Activated CD8-positive, alpha-beta memory T cell treated with anti-CD3 and anti-CD28 coated beads for 1 hour (primary cell): ENCODE results near the gene UNCX.

Experiments used
- DNase-seq, 2 donors: peaks; one replicate each; pipeline ENCODE4 v3.0.0-alpha.2; 2020; ENCODE audit warnings: low read depth in 1 of 2; ENCODE audit errors: extremely low read depth in 1 of 2

Gene UNCX

GRCh38 chr7:1214516-1214915 lies 18.2 kb upstream of the UNCX start:
- no peak for DNase-seq

DNA sequence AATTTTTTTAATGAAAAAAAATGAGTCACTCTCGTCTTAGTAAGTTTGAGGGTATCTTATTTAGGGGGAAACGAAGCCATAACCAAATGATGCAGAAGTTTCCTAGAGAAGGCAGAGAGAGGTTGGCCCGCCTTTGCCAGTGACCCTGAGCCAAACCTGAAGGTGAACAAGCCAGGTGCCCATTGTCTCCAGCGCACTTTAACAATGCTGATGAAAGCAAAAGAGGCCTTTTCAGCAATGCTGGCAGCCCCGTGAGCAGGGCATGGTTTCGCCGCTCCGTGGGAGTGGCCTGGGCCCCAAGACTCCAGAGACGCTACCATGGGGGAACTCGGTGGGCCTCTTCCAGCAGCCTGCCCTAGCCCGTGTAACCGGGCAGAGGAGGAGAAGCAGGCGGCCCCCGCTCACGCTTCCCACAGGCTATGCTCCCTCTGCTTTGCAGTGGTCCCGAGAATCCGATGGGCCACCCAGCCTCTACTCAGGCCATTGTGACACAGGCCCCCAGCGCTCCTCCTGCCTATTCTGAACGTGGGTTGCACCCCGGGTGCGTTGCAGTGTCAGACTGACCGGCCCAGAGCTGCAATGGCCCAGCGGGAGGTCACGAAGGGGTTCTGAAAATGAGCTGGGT lies 14.0 kb upstream of the UNCX start:
- no peak for DNase-seq

DNA sequence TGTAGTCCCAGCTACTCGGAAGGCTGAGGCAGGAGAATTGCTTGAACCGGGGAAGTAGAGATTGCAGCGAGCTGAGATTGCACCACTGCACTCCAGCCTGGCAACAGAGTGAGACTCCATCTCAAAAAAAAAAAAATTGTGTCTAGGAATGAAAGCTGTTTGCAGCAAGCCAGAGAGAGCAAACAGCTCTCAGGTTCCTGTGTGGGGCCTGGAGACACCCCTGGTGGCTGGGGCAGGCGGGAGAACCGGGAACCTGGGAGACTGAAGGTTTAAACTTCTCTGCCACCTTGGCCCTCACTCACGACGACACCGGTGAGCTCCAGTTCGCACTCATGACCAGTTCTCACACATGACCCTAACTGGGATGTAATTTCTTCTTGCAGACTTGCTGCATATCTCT lies 13.2 kb upstream of the UNCX start:
- no peak for DNase-seq

GRCh38 chr7:1220000-1220726 lies 12.5 kb upstream of the UNCX start:
- no peak for DNase-seq

DNA sequence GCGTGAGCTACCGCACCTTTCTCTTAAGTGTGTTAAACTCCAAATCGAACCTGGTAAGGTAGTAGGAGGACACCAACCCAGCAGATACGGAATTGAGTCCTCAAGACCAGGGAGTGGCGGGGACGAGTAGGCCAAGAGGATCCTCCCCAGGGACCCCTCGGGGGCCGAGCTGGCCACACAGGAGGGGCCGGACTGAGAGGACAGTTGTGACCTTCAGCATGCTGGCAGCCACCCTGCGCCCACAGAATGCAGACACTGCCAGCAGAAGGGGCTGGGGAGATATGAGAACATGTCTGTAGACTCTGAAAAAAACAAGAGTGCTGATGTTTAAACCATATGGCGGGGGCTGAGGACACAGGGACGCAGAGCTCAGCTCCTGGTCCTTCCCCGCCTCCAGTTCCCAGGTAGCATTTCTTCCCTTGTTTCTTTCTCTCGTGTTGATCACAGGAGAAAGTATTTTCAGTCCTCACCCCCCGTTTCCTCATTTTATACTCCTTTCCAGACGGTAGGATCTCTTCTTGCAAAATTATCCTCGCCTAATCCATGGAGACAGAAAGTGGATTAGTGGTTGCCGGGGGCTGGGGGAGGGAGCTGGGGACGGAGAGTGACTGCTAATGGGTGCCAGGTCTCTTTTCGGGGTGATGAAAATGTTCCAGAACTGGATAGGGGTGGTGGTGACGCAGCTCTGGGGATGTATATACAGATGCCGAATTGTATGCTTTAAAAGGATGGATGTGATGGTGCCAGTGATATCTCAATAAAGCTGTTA lies 11.5 kb upstream of the UNCX start:
- no peak for DNase-seq

- no peak for DNase-seq
Measured at GRCh38 chr7:1223196-1223981, 9.3 kb upstream of the UNCX start.

DNA sequence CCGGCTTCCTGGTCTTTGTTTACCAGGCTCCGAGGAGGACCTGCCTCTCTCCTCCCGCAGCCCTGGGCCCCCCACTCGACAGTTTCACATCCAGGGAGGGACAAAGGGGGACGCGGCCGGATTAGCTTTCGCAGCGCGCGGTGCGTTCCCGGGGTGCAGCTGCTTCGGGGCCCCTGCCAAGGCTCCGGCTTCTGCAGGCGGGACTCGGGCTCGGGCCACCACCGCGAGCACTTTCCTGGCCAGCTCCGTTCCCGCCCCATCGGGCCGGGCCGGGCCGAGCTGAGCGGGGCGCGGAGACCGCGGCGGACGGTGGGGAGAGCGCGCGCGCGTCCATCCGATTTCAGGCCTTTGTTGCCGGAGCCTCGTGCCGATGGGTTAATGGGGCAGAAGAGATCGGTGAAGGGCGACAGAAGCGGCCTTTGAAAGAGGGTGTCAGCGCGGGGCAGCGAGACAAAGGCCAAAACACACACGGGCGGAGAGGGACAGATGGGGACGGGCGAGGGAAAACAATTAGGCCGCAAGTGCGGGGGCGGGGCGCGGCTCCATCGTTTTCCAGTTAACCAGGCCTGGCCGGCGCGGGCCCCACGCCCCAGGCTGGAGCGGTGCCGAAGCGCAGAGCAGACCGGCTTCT lies 8.5 kb upstream of the UNCX start:
- DNase-seq, result no peak

- no peak for DNase-seq
Measured at GRCh38 chr7:1225030-1225429, 7.6 kb upstream of the UNCX start.

DNA sequence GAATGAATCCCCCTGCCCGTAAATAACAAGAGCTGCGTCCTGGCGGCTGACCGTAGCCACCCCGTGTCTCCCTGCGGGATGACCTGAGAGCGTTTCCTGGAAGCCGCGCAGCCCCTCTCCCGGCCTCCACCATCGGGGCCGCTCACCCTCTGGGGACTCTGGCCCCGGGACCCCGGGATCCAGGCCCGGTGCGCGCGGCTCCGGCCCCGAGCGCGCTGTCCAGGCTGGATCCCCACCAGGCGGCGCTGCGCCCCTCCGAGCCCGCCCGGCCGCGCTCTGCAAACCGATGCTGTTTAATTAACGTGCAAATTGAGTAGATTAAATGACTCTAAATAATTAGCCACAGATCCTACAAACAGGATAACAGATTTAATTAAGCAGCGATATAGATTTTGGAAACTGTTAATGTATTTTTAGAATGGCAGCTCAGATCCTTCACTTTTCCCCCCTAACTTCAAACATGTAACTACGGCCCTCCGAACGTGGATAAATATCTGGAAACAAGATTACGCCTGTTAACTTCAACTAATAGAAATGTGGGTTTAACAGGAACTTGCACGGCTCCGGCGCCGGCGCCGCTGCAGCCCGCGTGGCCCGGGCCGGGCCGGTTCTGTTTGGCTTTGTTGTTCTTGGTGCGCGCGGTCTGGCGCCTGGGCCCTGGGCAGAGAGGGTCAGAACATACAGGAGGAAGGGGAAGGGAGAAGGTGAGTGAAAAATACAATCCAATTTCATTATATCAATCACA lies 7.1 kb upstream of the UNCX start:
- peak in 1 of 2 donors; percentile 39 for DNase-seq

- DNase-seq, result no peak
Measured at GRCh38 chr7:1226186-1226901, 6.3 kb upstream of the UNCX start.

DNA sequence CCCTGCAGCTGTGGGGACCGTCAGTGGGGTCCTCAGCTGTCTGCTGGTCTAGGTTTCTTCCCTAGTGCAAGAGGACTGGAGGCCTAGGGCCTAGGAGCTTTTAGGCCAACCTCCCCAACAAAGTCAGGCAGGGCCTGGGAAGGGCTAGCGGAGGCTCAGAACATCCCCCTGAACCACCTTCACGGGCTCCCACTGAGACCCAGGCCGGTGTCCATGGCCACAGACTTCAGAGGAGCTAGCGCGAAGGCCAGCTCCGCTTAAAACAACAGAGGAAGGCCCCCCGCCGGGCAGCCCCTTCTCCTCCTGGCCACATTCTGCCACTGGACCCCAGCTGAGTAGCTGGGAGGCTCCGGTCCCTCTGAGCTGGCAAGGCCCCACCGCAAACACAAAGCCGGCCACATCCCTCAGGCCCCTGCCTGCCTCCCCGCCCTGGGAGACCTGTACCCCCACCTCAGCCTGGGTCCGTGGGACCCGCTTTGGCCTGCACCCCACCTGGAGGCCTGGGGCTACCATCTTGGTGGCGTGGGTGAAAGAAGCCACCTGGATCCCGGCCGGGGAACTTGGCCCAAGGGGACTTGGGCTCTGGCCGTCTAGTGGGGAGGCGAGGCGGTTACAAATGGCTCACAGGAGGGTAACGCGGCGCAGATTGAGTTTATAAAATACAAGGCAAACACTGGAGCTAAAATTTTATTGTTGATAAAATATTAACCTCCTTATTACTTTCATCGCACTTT lies 5.4 kb upstream of the UNCX start:
- no peak for DNase-seq

- no peak for DNase-seq
Measured at GRCh38 chr7:1227814-1228544, 4.7 kb upstream of the UNCX start.

DNA sequence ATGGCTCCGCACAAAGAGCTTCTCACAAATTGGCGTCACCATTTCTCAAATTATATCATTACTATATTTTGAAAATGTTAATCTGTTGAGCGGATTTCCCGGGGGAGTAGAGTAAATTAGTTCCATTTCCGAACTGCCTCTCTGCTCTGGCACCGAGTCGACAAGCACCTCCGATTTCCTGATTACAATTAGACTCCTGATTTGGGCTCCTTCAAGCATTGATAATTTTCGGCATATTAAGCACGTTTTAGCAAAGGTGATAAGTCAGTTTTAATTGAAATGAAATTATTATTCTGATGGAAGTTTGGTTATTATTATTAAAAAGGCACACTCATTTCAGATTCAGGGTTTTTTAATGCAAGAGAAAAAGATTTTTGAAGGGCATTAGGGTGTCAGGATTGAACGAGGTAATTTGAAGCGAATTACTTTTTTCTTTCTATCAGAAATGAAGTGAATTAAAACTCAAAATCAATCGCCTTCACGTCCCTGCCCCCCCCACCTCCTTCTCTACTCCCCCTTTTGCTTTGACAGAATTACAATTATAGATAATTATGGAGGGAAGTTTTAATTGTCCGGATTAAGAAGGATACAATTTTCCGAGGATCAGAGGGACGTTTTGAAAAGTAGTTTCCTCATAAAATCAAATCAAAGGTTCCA lies 4.0 kb upstream of the UNCX start:
- DNase-seq, result no peak

DNA sequence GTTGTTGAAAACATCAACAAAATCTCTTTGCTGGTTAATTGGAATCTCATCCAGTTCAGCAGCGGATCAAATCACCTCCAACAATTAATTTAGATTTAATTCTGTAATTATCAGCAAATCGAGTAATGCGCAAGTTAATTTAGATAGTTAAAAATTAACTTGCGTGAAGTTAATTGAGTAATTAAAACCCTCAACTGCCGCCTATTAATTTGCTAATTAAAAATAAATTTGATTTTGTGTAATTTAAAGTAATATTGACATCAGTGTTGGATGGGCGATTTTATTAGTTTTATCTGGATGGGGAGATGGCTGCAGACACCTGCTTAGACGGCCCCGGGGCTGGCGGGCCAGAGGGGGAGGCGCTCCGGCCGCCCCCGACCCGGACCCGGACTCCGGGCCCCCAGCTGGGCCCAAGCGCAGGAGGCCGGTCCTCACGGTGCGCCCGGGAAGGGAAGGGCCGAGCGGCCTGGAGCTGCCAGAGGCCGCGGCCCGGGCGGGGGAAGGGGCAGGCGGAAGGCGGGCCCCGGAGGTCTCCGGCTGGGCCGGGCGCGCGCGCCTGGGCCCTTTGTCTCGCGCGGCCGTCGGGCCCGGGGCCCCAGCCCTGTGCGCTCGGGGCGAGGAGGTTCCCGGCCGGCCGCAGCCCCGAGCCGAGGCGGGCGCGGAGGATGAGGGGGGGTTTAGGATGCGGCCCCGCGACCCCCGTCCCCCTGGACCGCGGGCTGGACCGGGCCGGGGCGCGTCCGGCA lies 3.3 kb upstream of the UNCX start:
- no peak for DNase-seq

DNA sequence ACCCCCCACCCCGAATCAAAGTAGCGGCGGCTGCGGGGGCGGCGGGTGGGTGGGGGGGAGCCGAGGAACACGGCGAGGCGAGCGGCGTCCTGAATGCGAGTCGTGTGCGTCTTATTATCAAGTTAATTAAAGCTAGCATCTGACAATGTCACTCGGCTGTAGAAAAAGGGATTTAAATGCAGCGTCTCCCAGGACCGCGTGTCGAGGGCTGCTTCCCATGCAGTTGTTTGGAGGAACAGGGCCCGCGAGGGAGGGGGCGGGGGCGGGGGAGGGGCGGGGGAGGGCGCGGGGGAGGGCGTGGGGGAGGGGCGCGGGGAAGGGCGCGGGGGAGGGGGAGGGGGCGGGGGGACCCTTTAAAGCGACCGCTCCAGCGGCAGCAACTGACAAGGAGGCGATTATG lies 2.7 kb upstream of the UNCX start:
- no peak for DNase-seq

DNA sequence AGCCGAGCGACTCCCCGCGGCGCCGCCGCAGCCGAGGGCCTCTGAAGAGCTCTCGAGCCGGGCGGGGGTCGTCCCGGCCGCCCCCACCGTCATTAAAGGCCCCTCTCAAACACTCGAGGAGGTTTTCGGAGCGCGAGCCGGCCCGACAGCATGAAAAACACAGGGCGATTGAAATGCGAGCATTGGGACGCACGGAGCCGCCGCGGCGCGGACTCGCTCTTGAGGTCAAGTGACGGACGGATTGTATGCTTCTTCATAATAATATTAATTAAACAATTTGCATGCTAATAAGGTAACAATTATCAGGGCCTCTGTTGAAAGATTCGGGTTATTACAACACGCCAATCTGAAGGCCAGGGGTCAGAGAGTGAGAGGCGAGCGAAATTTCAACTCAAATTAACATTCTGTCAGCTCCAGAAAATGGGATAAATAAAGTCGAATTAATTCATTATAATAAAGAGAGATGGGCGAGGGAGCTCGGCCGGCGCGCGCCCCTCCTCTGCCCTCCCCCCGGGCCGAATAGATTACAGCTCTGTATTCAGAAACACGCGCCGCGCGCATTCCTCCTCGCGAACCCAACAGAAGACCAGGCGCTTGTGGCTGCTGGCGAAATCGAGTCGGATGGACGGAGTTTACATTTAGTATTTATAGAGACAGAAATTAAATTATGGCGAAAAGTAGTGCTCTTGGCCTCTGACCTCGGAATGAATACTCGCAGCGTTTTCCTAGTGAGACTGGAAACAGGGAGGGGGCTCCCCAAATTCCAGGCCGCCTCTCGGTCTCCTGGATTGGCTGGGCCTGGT lies 2.1 kb upstream of the UNCX start:
- no peak for DNase-seq
